ENCODE data around the gene RFPL3.
A peak's percentile ranks its signal among the peaks of the same experiment; 100 is the strongest.

RFPL3 gene

GRCh38 chr22:32407936-32408335, 50.3 kb downstream of the RFPL3 start:
- no peak overlapping the region for H3K27ac Mint-ChIP-seq
- H3K4me3 Mint-ChIP-seq: no peak overlapping the region
- no peaks in the 10 kb centered on the region for H3K9me3 Mint-ChIP-seq (ENCODE audit: low read depth)
- peaks cover 51% of the 10 kb centered on the region for H3K4me1 Mint-ChIP-seq (ENCODE audit: low read depth)
- no peaks in the 10 kb centered on the region for H3K27me3 Mint-ChIP-seq
- peaks cover 6% of the 10 kb centered on the region for H3K36me3 Mint-ChIP-seq

GRCh38 chr22:32409977-32410376, 52.3 kb downstream of the RFPL3 start:
- Mint-ChIP-seq H3K36me3 (peaks cover 6% of the 10 kb centered on the region), H3K9me3 (ENCODE audit: low read depth) (no peaks in the 10 kb centered on the region), H3K27me3 (no peaks in the 10 kb centered on the region), H3K4me3 (peak overlapping the region; percentile 98), H3K4me1 (ENCODE audit: low read depth) (peaks cover 54% of the 10 kb centered on the region), H3K27ac (peak overlapping the region; percentile 98)

- H3K4me3 Mint-ChIP-seq: peak overlapping the region; percentile 98
- H3K27ac Mint-ChIP-seq: peak overlapping the region; percentile 98
- no peaks in the 10 kb centered on the region for H3K9me3 Mint-ChIP-seq (ENCODE audit: low read depth)
- H3K36me3 Mint-ChIP-seq: peaks cover 6% of the 10 kb centered on the region
- peaks cover 54% of the 10 kb centered on the region for H3K4me1 Mint-ChIP-seq (ENCODE audit: low read depth)
- H3K27me3 Mint-ChIP-seq: no peaks in the 10 kb centered on the region
Measured at GRCh38 chr22:32410459-32410858, 52.8 kb downstream of the RFPL3 start.

All from activated naive CD8-positive, alpha-beta T cell (primary cell).